DMS79 (cell line): ENCODE results near the gene DMRT2.
A peak's percentile ranks its signal among the peaks of the same experiment; 100 is the strongest.

Experiments used
- DNase-seq: peaks from one replicate; lab custom pipeline; 2025; lab: John Stamatoyannopoulos, UW

DMRT2 gene

GRCh38 chr9:1050125-1050895 lies at the start of gene DMRT2:
Gene DMRT2, plus strand, starts transcription at chr9:1050357. Its CDS starts 1,257 bp downstream, at chr9:1051614.
- DNase-seq, result no peak

- no peak for DNase-seq
These were observed 48.3 kb upstream of the DMRT2 start for GRCh38 chr9:1001838-1002237.

DNA sequence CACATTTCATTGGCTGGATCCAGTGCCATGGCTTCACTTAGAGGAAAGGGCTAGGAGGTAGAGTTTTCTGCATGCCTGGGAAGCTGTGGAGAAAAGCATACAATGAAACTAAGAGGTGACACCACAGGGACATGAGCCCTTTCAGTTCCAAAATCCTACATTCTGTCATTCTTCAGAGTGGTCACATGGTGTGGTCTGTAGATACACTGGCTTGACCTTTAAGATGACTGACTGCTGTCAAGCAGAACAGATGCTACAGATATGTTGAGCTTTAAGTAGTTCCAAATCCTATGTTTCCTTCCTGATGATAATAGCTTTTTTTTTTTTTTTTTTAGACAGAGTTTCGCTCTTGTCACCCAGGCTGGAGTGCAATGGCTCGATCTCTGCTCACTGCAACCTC lies 47.5 kb upstream of the DMRT2 start:
- no peak for DNase-seq

GRCh38 chr9:1005043-1005667 lies 45.0 kb upstream of the DMRT2 start:
- DNase-seq, result no peak

DNA sequence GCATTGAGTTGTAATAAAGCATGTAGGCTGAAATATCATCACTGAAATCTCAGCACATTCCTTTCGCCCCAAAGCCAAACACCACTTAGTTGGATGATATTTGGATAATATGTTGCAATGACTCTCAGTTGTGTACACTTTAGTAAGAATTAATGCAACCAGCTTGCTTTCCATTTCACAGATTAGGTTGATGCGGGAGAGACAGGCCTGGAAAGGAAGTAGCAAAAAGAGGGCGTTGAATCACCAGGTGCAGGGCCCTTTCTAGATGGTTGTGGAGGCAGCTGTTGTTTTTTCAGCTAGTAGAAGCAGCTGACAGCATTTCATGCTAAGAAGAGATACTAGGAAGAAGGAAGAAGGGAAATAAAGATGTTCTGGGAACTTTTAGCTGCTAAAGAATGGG lies 42.8 kb upstream of the DMRT2 start:
- DNase-seq, result no peak

GRCh38 chr9:1008216-1008615 lies 41.9 kb upstream of the DMRT2 start:
- no peak for DNase-seq

- DNase-seq, result peak; percentile 3
These were observed 41.0 kb upstream of the DMRT2 start for GRCh38 chr9:1009101-1009707.

- no peak for DNase-seq
These were observed 37.1 kb upstream of the DMRT2 start for GRCh38 chr9:1013021-1013420.

GRCh38 chr9:1014225-1014624 lies 35.9 kb upstream of the DMRT2 start:
- no peak for DNase-seq

DNA sequence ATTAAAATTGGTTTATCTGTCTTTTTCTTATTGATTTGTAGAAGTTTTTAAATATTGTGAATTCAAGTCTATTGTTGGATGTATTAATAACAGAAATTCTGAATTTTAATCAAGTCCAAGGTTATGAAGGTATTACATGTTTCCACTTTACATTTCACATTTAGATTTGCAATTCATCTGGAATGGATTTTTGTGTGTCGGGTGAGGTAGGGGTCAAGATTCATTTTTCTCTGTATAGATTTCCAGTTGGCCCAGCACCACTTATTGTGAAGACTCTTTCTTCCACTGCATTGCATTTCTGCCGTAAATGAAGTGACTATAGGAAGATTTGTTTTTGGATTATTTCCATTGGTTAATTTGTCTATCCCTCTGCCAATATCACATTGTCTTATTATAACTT lies 35.5 kb upstream of the DMRT2 start:
- no peak for DNase-seq

GRCh38 chr9:1018121-1018520 lies 32.0 kb upstream of the DMRT2 start:
- DNase-seq, result no peak

DNA sequence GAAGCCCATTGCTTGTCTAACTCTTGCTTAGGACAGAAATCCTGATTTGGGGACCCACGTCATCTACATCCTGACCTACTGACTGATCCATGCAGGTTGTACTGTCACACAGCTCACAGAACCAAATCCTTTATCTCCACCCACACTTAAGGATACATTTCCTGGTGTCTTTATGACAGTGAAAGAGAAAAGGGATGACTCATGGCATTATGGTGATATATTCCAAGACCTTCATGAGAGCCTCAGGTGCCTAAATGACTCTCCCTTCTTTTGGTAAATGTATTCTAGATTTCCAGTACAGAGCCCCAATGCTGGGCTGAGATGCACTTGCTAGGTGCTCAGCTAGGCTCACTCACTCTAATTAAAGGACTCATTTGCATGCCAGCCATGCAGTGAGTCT lies 26.0 kb upstream of the DMRT2 start:
- no peak for DNase-seq

DNA sequence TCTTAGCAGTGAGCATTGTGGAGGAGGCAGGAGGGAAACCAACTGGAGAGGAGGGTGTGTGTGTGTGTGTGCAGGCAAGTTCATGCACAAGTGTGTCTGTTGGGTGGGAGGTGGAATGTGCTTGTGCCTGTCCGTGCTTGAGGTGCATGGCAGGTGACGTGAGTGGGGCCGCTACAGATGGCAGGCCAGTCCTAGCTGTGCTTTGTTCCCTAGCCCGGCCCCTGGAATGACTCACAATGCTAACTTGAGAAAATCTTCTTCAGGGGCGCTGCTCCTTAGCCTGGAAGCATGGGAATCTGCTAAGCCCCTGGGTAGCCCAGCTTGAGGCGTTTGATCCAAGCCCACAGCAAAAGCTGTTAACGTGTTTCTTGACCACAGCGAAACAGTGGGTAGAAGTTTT lies 25.0 kb upstream of the DMRT2 start:
- no peak for DNase-seq

GRCh38 chr9:1026219-1026618 lies 23.9 kb upstream of the DMRT2 start:
- DNase-seq, result no peak

DNA sequence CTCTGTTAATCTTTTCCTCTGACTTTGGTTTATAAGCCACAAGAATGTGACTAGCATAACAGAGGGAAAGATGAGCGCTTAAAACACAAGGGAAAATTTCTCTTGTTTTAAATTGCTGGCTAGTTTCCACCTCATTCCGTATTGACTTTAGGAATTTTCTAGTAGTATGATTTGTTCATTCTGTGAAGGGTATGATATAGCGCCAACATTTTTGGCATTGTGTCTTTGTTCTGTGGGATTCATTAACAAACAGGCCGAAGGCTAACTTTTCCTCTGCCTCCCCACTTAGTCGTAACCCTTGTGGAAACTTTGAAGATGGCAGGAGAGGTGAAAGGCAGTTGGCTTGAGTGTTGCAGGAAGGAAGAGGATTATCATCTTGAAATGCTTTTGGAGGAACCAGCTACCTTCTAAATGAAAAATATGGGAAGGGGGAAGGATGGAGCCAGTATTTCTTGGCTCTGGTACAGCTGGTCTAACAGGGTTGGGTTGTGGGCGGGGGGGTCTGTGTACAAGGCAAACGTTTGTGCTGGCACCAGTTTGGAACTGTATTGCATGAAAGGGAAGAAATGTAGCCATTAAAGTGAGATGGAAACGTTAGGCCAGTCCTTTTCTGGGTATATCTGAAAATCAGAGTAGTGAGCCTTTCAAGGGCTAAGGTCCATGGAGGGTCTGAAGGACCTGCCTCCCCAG lies 21.5 kb upstream of the DMRT2 start:
- no peak for DNase-seq

DNA sequence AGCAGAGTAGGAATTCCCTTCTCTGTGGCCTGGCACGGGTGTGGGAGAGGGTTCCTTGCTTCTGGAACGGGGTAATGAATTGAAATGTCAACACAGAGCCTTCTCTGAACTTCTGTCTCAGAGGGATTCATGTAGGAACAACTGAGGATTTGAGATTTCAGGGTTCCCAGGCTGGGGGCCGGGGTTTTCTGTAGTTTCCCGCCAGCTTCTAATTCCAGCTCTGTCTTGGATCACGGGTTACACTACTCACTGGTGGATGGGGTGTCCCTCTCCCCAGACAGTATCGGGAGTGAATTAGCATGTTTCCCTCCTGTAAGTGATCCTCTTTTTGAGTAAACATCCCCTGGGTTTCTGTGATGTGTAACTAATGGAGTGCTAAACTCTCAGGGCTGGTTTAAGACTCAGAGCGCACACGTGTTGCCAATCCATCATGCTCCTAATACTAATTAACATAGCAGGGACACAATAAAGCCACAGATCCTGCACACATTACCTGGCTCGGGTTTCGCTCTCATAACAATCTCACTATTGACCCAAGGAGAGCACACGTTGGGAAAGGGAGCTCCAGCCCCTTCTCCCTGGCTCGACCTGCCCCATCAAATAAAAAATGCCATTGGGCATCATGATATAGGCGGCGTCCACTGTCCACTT lies 18.1 kb upstream of the DMRT2 start:
- DNase-seq, result no peak

- DNase-seq, result no peak
These were observed 15.9 kb upstream of the DMRT2 start for GRCh38 chr9:1034271-1034670.

DNA sequence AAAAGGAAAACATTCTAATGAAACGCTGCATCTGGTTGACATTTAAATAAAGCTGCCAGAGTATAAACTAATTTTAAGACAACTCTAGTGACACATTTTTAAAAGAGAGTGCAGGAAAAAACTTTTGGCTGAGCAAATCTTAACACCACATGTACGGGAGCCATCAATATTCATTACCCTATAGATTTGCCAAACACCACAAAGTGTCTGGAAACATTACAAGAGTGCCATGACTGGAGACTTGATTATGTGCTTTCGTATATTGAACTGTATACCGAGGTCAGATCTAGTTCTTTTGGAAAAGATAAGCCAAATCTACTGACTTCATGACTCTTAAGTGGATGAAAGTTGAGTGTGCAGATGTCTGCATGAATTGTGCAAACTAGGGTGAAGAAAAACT lies 10.6 kb upstream of the DMRT2 start:
- no peak for DNase-seq

DNA sequence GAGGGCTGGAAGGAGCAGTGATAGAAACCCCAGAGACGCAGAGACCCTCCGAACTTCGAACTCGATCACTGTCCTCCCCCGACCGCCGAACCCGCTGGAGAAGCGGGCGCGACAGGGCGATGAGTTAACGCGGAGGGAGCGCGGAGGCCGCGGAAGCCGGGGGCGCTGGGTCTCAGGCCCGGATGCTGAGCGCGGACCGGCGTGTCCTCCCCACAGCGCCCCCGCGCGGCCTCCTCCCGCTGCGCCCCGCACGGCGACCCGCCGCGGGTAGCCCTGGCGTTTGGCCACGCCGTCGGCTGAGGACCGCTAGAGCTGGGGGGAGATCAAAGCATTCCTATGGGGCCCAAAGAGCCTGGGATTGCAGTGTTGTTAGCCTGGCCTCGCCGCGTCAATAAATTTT lies 7.7 kb upstream of the DMRT2 start:
- no peak for DNase-seq

DNA sequence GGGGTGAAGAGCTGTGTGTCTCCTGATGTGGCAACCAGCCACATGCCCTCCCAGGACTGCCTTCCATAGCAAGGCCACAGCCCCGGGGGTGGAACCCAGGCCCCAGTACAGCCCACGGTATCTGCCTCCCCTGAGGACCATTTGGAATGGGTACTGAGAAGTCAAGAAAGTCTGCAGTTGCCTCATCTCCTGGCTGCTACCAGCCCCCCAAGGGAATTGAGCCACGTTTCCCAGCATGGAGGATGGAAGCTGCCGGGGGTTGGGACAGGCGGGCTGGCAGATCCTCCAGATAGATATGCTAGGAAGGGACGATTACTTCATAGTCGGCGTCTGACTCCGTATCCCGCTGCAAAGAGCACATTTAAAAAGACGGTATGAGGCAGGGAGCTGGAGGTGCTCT lies 5.5 kb upstream of the DMRT2 start:
- no peak for DNase-seq

DNA sequence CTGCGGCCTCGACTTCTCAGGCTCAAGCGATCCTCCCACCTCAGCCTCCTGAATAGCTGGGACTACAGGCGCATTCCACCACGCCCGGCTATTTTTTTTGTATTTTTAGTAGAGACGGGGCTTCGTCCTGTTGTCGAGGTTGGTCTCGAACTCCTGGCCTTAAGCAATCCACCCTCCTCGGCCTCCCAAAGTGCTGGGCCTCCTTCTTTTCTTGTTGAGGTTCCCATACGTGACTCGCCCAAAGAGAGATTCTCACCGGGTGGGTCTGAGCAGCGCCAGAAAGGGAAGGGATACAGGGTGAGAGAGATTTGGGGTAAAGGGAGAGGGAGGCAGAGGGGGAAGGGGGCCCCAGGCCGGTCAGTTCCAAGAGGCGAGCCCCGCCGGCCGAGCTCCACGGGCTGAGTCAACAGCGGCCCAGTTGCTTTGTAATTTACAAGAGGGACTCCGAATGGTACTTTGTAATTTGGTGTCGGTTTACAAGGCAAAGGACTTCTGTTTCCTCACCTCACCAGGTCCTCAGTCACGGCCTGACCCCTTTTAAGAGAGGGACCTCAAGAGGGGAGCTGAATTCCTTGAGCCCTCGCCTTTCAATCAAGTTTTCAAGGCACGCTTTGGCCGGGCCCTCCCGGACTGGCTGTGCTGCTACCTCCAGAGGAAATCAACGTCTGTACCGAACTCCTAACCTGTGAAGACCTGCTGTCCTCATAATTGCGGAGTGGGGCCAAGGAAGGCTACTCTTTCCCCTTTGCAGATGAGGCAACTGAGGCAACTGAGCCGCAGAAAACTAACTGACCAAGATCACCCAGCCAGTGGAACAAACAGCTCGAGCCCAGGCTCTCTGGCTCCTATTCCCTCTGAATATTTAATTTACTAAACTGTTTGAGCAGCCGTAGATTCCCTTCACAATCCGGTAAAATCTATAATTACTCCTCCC lies 3.3 kb upstream of the DMRT2 start:
- DNase-seq, result no peak
